ENCODE data around the gene DIPK1C.

The DIPK1C gene

GRCh38 chr18:74402806-74403433, 54.2 kb downstream of the DIPK1C start:
- DNase-seq (ENCODE audit: low read depth) = no peak
- no peak for TF ChIP-seq CTCF (IDR thresholded peaks at IDR 0.05; ENCODE audit: insufficient read depth, low read depth, low read length, missing control alignments)
- H3K4me3 ChIP-seq (ENCODE audit: low read length) = no peak overlapping the region

- no peak for TF ChIP-seq CTCF (IDR thresholded peaks at IDR 0.05; ENCODE audit: insufficient read depth, low read depth, low read length, missing control alignments)
- DNase-seq (ENCODE audit: low read depth) = no peak
- H3K4me3 ChIP-seq (ENCODE audit: low read length) = no peak overlapping the region
These were observed 56.3 kb downstream of the DIPK1C start for GRCh38 chr18:74400813-74401212.

GRCh38 chr18:74399091-74399887, 57.8 kb downstream of the DIPK1C start:
- no peak for TF ChIP-seq CTCF (IDR thresholded peaks at IDR 0.05; ENCODE audit: insufficient read depth, low read depth, low read length, missing control alignments)
- no peak overlapping the region for H3K4me3 ChIP-seq (ENCODE audit: low read length)
- DNase-seq (ENCODE audit: low read depth) = no peak

GRCh38 chr18:74397572-74397971, 59.5 kb downstream of the DIPK1C start:
- DNase-seq (ENCODE audit: low read depth) = no peak
- peak; percentile 15 for TF ChIP-seq CTCF (IDR thresholded peaks at IDR 0.05; ENCODE audit: insufficient read depth, low read depth, low read length, missing control alignments)
- H3K4me3 ChIP-seq (ENCODE audit: low read length) = no peak overlapping the region

GRCh38 chr18:74396171-74397169, 60.6 kb downstream of the DIPK1C start:
- H3K4me3 ChIP-seq (ENCODE audit: low read length) = no peak overlapping the region
- no peak for TF ChIP-seq CTCF (IDR thresholded peaks at IDR 0.05; ENCODE audit: insufficient read depth, low read depth, low read length, missing control alignments)
- no peak for DNase-seq (ENCODE audit: low read depth)

GRCh38 chr18:74395648-74396154, 61.4 kb downstream of the DIPK1C start:
- H3K4me3 ChIP-seq (ENCODE audit: low read length) = no peak overlapping the region

More at GRCh38 chr18:74395648-74396154, 61.4 kb downstream of the DIPK1C start:
- TF ChIP-seq CTCF (IDR thresholded peaks at IDR 0.05; ENCODE audit: insufficient read depth, low read depth, low read length, missing control alignments) = no peak
- DNase-seq (ENCODE audit: low read depth) = no peak

Data from epithelial cell of esophagus (primary cell).